HCEC 1CT (cell line): ENCODE measurements around the gene KRT78.

Experiments used
- DNase-seq: peaks from one replicate; pipeline ENCODE4 v3.0.0-alpha.2; 2017

Gene KRT78

DNA sequence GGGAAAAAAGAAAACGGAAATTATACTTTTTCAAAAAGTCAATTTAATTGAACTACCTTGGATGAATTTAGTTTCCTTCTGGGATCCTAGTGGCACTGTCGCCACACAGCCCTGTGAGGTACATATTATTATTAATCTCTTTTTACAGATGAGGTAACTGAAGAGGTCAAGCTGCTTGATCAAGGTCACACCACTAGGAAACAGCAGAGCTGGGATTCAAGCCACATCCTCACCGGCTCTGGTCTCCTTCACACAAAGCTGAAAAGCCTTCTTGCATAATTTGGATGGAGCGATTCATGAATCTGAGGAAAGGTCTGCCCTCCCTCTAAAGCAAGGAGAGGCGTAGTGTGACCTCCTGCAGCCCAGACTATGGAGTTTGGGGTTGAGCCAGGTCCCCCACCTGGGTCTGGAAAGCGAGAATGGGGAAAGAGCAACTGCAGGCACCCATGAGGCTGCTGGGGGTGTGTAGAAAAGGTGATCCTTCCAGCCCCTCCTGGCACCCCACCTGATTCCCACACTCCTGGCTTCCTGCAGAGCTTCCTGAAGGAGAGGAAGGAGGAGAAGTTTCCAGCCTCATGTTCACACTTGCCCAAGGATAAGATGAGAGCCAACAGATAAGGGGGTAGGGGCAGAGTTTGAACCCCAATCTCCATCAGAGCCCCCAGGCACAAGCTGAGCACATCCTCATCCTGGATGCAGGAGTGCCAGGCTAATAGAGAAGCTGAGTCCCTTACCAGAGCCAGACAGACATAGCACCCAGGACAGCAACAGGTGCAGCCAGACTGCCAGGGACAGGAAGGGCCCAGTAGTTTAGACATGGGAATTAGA, 10.8 kb downstream of the KRT78 start:
- no peak for DNase-seq

GRCh38 chr12:52837413-52837741, 11.4 kb downstream of the KRT78 start:
- peak; percentile 48 for DNase-seq

GRCh38 chr12:52836491-52837412, 12.0 kb downstream of the KRT78 start:
- DNase-seq, result no peak

GRCh38 chr12:52836042-52836466, 12.7 kb downstream of the KRT78 start:
- no peak for DNase-seq

GRCh38 chr12:52835271-52836041, 13.3 kb downstream of the KRT78 start:
- no peak for DNase-seq

GRCh38 chr12:52834727-52835001, 14.1 kb downstream of the KRT78 start:
- DNase-seq, result no peak

DNA sequence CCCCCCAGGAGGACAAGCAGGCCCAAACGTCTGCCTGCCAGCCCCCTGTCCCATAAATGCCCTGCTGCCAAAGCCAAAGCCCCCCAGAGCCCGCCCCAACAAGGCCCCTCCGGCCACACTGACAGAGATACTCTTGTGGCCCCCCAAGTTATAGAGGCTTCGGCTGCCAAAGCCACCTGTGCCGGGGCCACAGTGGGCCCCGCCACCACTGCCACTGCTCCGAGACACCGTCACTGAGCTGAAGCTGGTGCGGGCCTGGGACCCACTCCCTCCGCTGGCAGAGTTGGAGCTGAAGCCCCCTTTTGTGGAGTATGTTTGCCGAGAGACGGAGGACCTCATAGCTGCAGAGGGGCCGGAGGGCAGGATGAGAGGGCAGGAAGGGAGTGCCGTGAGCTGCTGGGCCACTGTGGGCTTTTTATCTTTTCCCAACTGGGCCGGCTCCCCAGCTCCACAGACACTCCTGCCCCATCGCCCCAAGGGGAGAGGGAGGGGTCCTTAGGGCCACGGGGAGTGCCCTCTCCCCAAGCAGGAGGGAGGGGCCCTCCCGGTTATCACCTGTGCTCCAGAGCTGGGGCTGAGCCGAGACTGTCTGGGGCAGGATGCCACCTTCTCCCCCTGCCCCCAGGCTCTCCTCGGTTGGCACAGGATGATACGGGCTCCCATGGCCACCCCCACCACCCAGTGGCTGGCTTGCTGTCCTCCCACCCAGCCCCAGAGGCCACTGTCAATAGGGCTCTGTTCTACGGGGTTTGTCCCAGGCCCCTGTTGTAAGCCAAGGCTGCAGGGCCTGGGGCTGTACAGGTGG, 14.7 kb downstream of the KRT78 start, which contains the start of gene KRT79:
Gene KRT79, minus strand, starts transcription at position 390 of the 805 bp plus-strand sequence. Its CDS starts 51 bp downstream, at position 339.
- no peak for DNase-seq

DNA sequence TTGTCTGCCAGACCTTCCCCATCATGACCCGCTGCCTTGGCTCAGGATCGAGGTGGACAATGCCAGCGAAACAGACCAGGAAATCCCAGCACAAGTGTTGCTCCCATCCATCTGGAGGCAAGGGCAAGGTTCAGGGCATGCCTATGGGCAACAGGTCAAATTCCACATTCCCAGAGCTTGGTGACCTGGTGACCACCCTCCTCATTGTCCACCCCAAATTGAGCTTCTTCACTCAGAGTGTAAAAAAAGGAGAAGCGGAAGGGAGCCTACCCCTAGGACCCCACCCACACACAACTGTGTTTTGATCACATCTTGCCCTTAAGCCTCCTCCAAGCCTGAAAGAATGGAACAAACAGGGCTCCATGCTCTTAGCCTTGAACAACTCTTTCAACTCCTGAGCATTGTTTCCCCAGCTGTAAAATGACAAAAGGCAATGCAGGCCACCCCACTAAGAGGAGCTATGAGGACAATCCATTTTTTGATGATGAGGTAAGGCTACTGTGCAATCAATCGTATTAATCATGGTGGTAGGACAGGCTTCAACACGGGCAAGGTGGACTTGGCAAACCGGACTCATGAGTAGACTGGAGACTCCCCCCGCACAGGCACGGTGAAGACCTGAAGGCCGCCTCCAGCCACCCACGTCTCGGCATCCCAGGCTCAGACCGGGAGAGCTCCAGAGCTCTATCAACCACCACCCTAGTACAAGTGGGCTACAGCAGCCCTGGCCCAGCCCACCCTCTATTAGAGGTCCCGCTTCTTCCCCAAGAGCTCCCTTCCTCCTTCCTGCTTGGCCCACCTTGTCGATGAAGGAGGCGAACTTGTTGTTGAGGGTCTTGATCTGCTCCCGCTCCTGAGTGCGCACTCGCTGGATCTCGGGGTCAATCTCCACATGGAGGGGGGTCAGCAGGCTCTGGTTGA, 15.5 kb downstream of the KRT78 start:
- no peak for DNase-seq

DNA sequence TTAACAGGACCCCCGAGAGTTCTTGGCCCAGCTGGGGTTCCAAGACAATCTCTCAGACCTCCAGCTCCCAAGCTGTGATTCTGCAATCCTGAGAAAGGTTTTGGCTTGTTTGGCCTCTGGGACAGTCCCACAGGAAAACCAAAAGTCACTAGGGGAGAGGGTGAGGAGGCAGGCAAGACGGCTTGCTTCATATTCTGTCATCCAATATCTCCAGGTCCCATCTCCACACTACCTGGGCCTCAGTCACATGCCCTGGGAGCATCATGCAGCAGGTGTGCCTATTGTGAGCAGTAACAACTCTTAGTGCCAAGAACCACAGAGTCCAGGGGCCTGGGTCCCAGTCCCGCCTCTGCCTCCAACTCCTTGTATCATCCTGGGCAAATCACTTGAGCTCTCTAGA, 16.3 kb downstream of the KRT78 start:
- no peak for DNase-seq

GRCh38 chr12:52831251-52831650, 17.5 kb downstream of the KRT78 start:
- no peak for DNase-seq

GRCh38 chr12:52829986-52830770, 18.6 kb downstream of the KRT78 start:
- no peak for DNase-seq

DNA sequence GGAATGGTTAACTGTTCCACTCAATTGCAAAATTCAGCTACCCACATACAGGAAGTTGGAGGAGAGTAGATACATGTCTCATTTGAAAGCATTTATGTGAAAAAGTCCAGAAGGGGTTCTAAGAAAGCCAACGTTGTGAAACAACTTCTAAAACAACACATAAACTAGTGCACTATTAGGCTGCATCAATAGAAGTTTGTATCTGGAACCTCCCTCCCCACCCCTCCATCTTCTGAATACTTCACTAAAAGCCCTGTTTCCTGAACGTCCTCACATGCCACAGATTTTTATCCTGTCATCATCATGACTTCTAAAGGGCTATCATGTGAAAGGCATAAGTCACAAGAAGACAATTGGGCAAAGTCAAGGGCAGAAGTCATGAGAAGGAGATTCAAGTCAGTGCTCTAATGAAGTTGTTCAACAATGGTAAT, 20.2 kb downstream of the KRT78 start:
- no peak for DNase-seq

DNA sequence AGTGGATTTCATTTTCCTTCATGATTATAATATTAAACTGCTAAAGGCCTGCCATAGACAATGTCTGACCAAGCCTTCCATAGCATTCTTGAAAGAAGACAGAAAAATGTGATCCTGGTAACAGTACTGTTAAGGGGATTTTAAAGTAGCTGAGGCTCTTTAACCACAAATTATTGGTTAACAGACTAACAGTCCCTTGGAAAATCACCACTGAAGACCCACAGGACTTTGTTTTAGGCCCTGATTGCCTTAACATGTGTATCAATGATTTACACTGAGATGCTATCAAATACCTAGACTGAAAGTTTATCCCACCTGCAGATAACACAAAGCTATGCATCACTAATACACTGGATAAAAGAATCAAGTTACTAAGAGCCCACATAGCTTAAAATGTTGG, 20.6 kb downstream of the KRT78 start:
- no peak for DNase-seq

DNA sequence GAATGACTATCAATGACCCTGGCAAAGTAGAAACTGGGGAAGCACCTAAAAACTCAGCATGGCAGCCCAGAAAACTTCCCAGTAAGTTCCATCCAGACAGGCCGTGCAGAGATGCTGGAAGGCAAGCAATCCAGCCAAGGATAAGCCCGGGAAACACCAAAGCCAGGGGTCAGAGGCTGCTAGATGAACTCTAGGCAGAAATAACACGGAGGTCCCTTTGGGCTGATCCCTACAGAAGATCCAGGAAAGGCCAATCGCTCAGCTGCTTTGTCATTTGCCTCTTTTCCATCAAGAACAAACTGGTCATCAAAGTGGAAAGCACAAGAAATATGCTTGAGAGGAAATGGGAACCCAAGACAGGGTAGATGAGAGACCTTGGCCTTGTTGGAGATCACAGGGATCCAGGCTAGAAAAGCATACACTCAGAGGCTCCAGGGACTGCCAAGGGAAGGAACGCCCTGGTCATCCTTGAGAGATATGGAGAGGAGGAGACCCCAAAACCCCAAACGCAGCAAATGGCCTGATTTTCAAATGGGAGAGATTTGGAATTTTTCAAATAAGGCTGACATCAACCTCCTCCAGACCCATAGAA, 21.2 kb downstream of the KRT78 start:
- DNase-seq, result no peak

DNA sequence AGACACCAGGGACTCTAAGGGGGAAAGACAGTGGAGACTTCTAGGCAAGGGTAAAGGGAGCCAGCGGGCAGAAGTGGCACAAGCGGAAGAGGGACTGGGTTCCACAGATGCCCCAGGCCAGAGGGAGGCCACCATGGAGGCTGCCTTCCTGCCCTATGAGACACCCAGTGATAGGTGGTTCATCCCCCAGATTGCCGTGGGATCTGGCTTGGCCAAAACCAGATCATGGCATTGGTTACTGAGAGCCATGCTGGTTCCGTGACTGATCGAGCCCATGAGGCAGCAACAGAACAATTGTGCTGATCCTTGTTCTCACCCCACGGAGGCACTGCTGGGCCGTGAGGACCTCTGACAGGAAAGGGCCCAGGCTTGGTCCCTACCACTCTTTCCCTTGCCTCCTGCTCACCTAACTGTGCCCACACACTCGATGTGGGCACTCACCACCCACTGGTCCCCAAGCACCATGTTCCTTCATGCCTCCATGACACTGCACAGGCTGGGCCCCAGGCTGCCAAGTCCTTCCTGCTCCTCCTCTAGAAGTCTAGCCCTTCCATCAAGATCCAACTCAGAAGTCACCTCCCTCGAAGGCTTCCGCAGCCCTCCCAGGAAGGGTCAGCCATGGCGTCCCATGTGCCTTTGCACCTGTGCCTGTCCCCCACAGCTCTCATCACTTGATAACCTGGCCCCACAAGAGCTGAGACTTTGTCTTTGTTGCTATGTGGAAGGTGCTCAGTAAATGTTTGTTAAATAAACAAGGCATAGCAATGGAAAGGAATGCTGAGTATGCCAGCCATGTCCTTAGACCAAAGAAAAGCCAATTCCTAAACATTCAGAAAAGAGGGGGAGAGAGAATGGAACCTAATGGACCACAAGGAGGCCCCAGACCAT, 21.9 kb downstream of the KRT78 start:
- DNase-seq, result no peak

GRCh38 chr12:52825961-52826360, 22.8 kb downstream of the KRT78 start:
- DNase-seq, result no peak

DNA sequence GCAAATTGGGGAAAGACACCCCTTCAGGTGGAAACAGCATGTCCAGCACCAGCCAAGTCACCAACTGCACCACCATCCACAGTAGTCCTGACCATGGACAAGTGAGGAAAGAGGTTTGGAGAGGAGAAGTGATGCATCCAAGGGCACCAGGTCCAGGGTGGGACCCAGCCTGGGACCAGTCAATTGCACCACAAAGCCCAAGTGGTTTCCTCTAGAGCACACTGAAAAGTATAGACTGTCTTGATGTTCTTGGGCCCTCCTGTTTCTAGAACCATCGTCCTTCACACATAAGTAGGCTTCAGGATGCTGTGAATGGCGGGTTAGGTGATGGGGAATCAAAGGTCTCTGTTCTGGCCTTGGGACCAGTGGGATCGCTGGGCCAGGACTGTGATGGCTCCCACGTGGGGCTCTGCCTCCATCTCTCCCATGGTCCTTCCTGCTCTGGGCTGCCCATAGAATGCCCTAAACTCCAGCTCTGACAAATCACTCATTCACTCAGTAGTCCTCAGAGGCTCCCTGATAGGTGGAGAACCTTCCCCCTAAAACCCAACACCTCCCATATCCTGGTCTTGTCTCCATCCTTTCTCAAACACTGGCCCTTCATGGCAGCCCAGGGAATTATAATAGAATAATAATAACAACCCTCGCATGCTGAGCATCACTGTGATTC, 23.9 kb downstream of the KRT78 start:
- DNase-seq, result no peak

DNA sequence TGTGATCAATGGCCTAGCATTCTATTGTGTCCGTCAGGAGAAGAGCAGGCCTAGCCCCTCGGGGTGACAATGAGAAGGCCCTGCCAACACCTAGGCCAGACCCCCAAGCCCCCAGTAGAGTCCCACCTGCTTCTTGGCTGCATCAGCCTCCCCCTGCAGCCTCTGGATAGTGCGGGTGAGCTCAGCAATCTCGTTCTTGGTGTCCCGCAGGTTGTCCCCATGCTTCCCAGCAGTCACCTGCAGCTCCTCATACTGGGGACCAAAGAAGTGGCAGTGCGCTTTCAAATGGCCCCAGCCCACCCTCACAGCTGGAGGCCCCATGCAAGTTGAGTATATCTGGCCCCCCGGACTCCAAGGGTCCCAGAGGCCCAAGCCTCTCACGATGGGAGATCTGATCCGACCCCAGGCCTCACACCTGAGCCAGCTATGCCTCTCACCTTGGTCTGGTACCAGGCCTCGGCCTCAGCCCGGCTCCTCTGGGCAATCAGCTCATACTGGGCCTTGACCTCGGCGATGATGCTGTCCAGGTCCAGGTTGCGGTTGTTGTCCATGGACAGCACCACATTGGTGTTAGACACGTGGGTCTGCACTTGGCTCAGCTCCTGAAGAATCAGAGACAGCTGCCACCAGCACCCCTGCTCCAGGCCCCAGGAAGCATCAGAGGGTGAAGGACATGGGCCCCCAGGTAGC, 24.9 kb downstream of the KRT78 start:
- no peak for DNase-seq
